ENCODE measurements around the gene SPAG5. TPM values are rescaled to one million over a fixed set of nuclear protein-coding genes. Genes with fewer than 3 reads are reported as not detected.

Gene SPAG5
- total and polyA plus RNA-seq, 2 experiments from 2014 or later = 27.0 to 52.7 TPM

GRCh38 chr17:28573521-28573920, 25.3 kb downstream of the SPAG5 start:
- no peak for TF ChIP-seq CTCF (IDR thresholded peaks at IDR 0.05; ENCODE audit: low read depth, low read length)
- Histone ChIP-seq H3K36me3 (peaks cover under 1% of the 10 kb centered on the region), H3K4me3 (no peak overlapping the region), H3K4me1 (ENCODE audit: low read depth) (peaks cover 23% of the 10 kb centered on the region), H3K27me3 (no peaks in the 10 kb centered on the region), H3K27ac (no peak overlapping the region), H3K9me3 (ENCODE audit: low read depth) (no peaks in the 10 kb centered on the region)
- no peak for DNase-seq (ENCODE audit: low read depth in 1 of 2, low spot score in 1 of 2)

GRCh38 chr17:28573040-28573380, 25.8 kb downstream of the SPAG5 start:
- DNase-seq (ENCODE audit: low read depth in 1 of 2, low spot score in 1 of 2) = no peak
- H3K36me3 ChIP-seq = no peaks in the 10 kb centered on the region
- TF ChIP-seq CTCF (IDR thresholded peaks at IDR 0.05; ENCODE audit: low read depth, low read length) = no peak

GRCh38 chr17:28572259-28573039, 26.4 kb downstream of the SPAG5 start:
- peak overlapping the region; percentile 92 for H3K4me3 ChIP-seq
- no peaks in the 10 kb centered on the region for H3K27me3 ChIP-seq
- H3K27ac ChIP-seq = no peak overlapping the region
- no peaks in the 10 kb centered on the region for H3K36me3 ChIP-seq
- no peak for TF ChIP-seq CTCF (IDR thresholded peaks at IDR 0.05; ENCODE audit: low read depth, low read length)
- H3K9me3 ChIP-seq (ENCODE audit: low read depth) = no peaks in the 10 kb centered on the region
- DNase-seq (ENCODE audit: low read depth in 1 of 2, low spot score in 1 of 2) = no peak
- H3K4me1 ChIP-seq (ENCODE audit: low read depth) = peaks cover 23% of the 10 kb centered on the region

More at GRCh38 chr17:28573040-28573380, 25.8 kb downstream of the SPAG5 start:
- Histone ChIP-seq H3K9me3 (ENCODE audit: low read depth) (no peaks in the 10 kb centered on the region), H3K27me3 (no peaks in the 10 kb centered on the region), H3K4me1 (ENCODE audit: low read depth) (peaks cover 23% of the 10 kb centered on the region), H3K27ac (no peak overlapping the region), H3K4me3 (no peak overlapping the region)

- no peak for TF ChIP-seq CTCF (IDR thresholded peaks at IDR 0.05; ENCODE audit: low read depth, low read length)
- peak within 1 kb of the TSS; percentile 92 for H3K4me3 ChIP-seq
These were observed 27.3 kb downstream of the SPAG5 start, which contains the start of gene PIGS for GRCh38 chr17:28571361-28572122. PIGS (minus strand) TSS chr17:28571524; CDS start chr17:28571496, 28 bp downstream.

GRCh38 chr17:28570716-28571360, 28.0 kb downstream of the SPAG5 start:
- H3K36me3 ChIP-seq = no peaks in the 10 kb centered on the region
- no peak for TF ChIP-seq CTCF (IDR thresholded peaks at IDR 0.05; ENCODE audit: low read depth, low read length)
- peaks cover 21% of the 10 kb centered on the region for H3K4me1 ChIP-seq (ENCODE audit: low read depth)
- H3K27me3 ChIP-seq = no peaks in the 10 kb centered on the region
- no peaks in the 10 kb centered on the region for H3K9me3 ChIP-seq (ENCODE audit: low read depth)
- H3K4me3 ChIP-seq = peak overlapping the region; percentile 92
- H3K27ac ChIP-seq = peak overlapping the region; percentile 42
- DNase-seq (ENCODE audit: low read depth in 1 of 2, low spot score in 1 of 2) = peak in 1 of 2 donors; percentile 44

More at GRCh38 chr17:28571361-28572122, 27.3 kb downstream of the SPAG5 start, which contains the start of gene PIGS:
- peak; percentile 91 to 97 for DNase-seq (ENCODE audit: low read depth in 1 of 2, low spot score in 1 of 2)
- Histone ChIP-seq H3K27me3 (no peaks in the 10 kb centered on the region), H3K4me1 (ENCODE audit: low read depth) (peaks cover 23% of the 10 kb centered on the region), H3K9me3 (ENCODE audit: low read depth) (no peaks in the 10 kb centered on the region), H3K27ac (peak within 1 kb of the TSS; percentile 42), H3K36me3 (no peaks in the 10 kb centered on the region)
